Activated CD4-positive, alpha-beta T cell treated with anti-CD3 and anti-CD28 coated beads, Interleukin-2, amount 10 ng/mL, durations not matched to agents 7 days and 5 days (primary cell): ENCODE results near the gene MRPL38. TPM values are rescaled to one million over a fixed set of nuclear protein-coding genes. Genes with fewer than 3 reads are reported as not detected.

Source experiments
- CTCF ChIA-PET: fragments of 350-600 bp; sonication (Branson Sonifier 250); formaldehyde crosslinking; loops from one replicate; lab custom pipeline; 2021; ENCODE audit warnings: antibody characterized with exemption; lab: Charles Lee
- POLR2A ChIA-PET: fragments of 350-600 bp; sonication (Branson Sonifier 250); formaldehyde crosslinking; loops from one replicate; lab custom pipeline; 2021; ENCODE audit warnings: antibody characterized with exemption; lab: Charles Lee
- DNase-seq: peaks from one replicate; pipeline ENCODE4 v3.0.0-alpha.2; 2020
- H3K27ac Mint-ChIP-seq: one replicate; pipeline ENCODE4 v1.8.0; 2021; ENCODE audit warnings: mild to moderate bottlenecking, moderate library complexity, mixed read lengths
- H3K27me3 Mint-ChIP-seq: one replicate; pipeline ENCODE4 v1.8.0; 2021; ENCODE audit warnings: mixed read lengths
- H3K36me3 Mint-ChIP-seq: one replicate; pipeline ENCODE4 v1.8.0; 2021; ENCODE audit warnings: low read depth, mixed read lengths
- H3K4me1 Mint-ChIP-seq: one replicate; pipeline ENCODE4 v1.8.0; 2021; ENCODE audit warnings: mixed read lengths
- H3K4me3 Mint-ChIP-seq: one replicate; pipeline ENCODE4 v1.8.0; 2021; ENCODE audit warnings: mild to moderate bottlenecking, moderate library complexity, mixed read lengths
- H3K9me3 Mint-ChIP-seq: one replicate; pipeline ENCODE4 v1.8.0; 2021; ENCODE audit warnings: mixed read lengths
- total RNA-seq, 2 experiments: library from RNA; stranded (reverse); gene quantifications; one replicate each; pipeline ENCODE4 v1.2.3, GENCODE V29; 2021

The MRPL38 gene
- total RNA-seq, 2 experiments from 2014 or later: 95.9 to 97.5 TPM

GRCh38 chr17:75927286-75927922 lies 22.7 kb upstream of the MRPL38 start:
- ChIA-PET POLR2A (no interaction called here), CTCF (interaction anchor here (0.5 to 2.0 kb wide), 8 partner anchors 8 to 770 kb away, joined by 3 to 5 read pairs (median 4); partner anchors contain the start of genes FBF1 and TRIM47)
- H3K36me3 Mint-ChIP-seq: no peaks in the 10 kb centered on the region
- no peak overlapping the region for H3K27ac Mint-ChIP-seq
- H3K4me3 Mint-ChIP-seq: no peak overlapping the region
- no peaks in the 10 kb centered on the region for H3K9me3 Mint-ChIP-seq
- DNase-seq: no peak
- no peaks in the 10 kb centered on the region for H3K27me3 Mint-ChIP-seq
- H3K4me1 Mint-ChIP-seq: no peaks in the 10 kb centered on the region

GRCh38 chr17:75926456-75926855 lies 21.8 kb upstream of the MRPL38 start:
- H3K9me3 Mint-ChIP-seq: no peaks in the 10 kb centered on the region
- H3K27me3 Mint-ChIP-seq: no peaks in the 10 kb centered on the region
- POLR2A ChIA-PET: no interaction called here
- CTCF ChIA-PET: interaction anchor here (0.9 to 1.2 kb wide), 2 partner anchors 42 to 48 kb away, joined by 3 read pairs; partner anchors contain the start of gene TRIM47
- no peak overlapping the region for H3K27ac Mint-ChIP-seq
- H3K4me1 Mint-ChIP-seq: no peaks in the 10 kb centered on the region
- H3K36me3 Mint-ChIP-seq: no peaks in the 10 kb centered on the region
- H3K4me3 Mint-ChIP-seq: no peak overlapping the region
- DNase-seq: no peak

- Mint-ChIP-seq H3K9me3 (no peaks in the 10 kb centered on the region), H3K4me3 (no peak overlapping the region), H3K27ac (no peak overlapping the region), H3K36me3 (no peaks in the 10 kb centered on the region), H3K27me3 (no peaks in the 10 kb centered on the region), H3K4me1 (no peaks in the 10 kb centered on the region)
- POLR2A ChIA-PET: no interaction called here
- CTCF ChIA-PET: interaction anchor here (1.0 to 1.2 kb wide), 2 partner anchors 34 to 43 kb away, joined by 3 to 4 read pairs; no protein-coding TSS in a partner anchor
- DNase-seq: no peak
These were observed 21.2 kb upstream of the MRPL38 start for GRCh38 chr17:75925912-75926311.

GRCh38 chr17:75925103-75925502 lies 20.4 kb upstream of the MRPL38 start:
- Mint-ChIP-seq H3K9me3 (no peaks in the 10 kb centered on the region), H3K36me3 (no peaks in the 10 kb centered on the region), H3K4me3 (no peak overlapping the region), H3K27ac (no peak overlapping the region), H3K27me3 (no peaks in the 10 kb centered on the region), H3K4me1 (no peaks in the 10 kb centered on the region)
- DNase-seq: no peak
- CTCF ChIA-PET: interaction anchor here (1.0 kb wide), 1 partner anchor 35 kb away, joined by 4 read pairs; no protein-coding TSS in a partner anchor
- POLR2A ChIA-PET: no interaction called here

DNA sequence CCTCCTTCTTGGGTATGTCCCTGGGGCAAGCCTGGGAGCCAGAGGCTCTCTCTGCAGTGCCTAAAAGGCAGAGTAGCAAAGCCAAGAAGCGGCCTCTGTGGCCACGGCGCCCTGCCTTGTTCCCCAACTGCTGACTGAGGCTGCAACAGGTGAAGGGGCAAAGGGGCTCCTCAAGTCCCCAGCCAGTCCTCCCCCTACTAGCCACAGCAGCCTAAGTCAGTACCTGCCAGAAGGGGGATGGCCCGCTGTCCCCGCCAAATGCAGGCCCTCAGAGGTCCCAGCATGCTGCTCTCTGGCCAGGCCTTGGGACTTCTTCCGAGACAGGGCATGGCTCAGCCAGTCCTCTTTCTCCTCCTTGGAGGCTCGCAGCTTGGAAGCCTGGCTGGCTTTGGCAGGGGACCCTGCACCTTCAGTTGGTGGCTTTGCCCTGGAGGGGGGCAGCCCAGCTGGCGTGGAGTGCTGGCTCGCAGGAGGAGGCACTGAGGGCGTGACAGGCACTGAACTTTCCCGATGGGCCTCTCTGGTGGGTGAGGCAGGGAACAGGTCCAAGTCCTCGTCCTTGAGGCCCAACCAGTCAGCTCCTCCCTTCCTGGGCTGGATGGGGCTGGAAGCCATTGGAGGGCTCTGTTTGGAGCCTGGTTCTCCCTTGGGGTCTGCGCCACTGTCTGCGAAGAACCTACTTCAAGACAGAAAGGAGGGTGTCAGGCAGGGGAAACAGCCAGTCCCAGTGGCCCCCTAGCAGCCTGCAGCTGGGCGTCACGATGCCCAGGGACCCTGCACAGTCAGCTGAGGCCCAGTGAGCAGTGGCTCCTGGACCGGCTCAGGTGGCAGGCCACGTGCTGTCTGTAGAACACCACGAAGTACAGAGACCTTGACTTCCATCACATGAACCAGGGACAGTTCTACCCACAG lies 18.5 kb upstream of the MRPL38 start:
- no peaks in the 10 kb centered on the region for H3K27me3 Mint-ChIP-seq
- DNase-seq: no peak
- POLR2A ChIA-PET: no interaction called here
- no peaks in the 10 kb centered on the region for H3K9me3 Mint-ChIP-seq
- no peak overlapping the region for H3K4me3 Mint-ChIP-seq
- no peaks in the 10 kb centered on the region for H3K36me3 Mint-ChIP-seq
- H3K27ac Mint-ChIP-seq: no peak overlapping the region
- no peaks in the 10 kb centered on the region for H3K4me1 Mint-ChIP-seq
- CTCF ChIA-PET: interaction anchor here (1.6 kb wide), 1 partner anchor 12 kb away, joined by 4 read pairs; no protein-coding TSS in a partner anchor

DNA sequence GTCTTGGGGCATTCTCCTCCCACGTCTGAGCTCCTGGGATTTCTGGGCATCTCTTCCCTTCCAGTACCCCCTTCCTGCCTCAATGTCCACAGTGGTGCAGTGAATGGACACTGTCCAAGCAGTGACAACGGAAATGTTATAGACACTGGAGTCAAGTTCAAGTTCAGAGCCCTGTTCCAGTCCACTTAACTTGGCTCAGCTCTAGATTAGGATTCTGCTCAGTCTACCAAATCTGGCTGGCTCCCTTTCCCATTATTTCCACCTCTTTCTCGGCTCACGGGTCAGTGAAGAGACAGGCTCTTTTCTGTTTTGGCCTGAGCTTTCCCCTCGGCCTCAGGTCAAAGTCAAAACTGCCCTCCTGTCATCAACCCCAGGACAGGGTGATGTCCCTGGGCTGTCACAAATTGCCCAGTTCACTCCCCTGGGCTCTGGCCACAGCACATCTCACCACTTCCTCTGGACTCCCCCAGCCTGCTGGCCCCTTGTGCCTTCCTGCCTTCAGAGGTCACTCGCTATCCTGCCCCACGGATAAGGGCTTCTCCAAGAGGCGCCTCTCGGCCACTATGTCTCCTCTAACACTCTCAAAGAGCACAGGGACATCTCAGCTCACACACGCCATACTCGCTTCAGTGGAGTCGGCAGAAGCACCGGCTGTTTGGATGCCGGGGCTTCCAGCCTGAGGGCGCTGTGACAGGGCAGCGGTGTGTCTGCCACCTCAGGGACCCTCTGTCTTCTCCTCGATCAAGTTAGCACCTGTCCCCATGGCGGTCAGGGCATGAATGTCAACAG lies 17.7 kb upstream of the MRPL38 start:
- Mint-ChIP-seq H3K9me3 (no peaks in the 10 kb centered on the region), H3K36me3 (no peaks in the 10 kb centered on the region), H3K27me3 (no peaks in the 10 kb centered on the region), H3K4me3 (no peak overlapping the region), H3K27ac (no peak overlapping the region), H3K4me1 (no peaks in the 10 kb centered on the region)
- DNase-seq: no peak
- POLR2A ChIA-PET: no interaction called here
- CTCF ChIA-PET: interaction anchor here (1.4 kb wide), 2 partner anchors 26 to 74 kb away, joined by 3 to 5 read pairs; no protein-coding TSS in a partner anchor

DNA sequence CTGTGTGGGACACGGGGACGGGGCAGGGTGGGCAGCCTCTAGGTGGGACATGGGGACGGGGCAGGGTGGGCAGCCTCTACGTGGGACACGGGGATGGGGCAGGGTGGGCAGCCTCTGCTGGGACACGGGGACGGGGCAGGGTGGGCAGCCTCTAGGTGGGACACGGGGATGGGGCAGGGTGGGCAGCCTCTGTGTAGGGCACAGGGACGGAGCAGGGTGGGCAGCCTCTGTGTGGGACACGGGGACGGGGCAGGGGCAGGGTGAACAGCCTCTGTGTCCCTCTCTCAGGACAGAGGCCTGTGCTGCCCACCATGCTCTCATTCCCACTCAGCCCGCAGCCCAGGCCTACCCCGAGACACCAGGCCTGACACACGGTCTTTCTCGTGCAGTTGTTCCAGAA lies 16.9 kb upstream of the MRPL38 start:
- no peak overlapping the region for H3K27ac Mint-ChIP-seq
- DNase-seq: no peak
- ChIA-PET POLR2A (no interaction called here), CTCF (interaction anchor here (1.4 kb wide), 2 partner anchors 26 to 75 kb away, joined by 3 to 5 read pairs; no protein-coding TSS in a partner anchor)
- no peaks in the 10 kb centered on the region for H3K27me3 Mint-ChIP-seq
- H3K4me3 Mint-ChIP-seq: no peak overlapping the region
- H3K36me3 Mint-ChIP-seq: peaks cover 2% of the 10 kb centered on the region
- peaks cover 3% of the 10 kb centered on the region for H3K4me1 Mint-ChIP-seq
- no peaks in the 10 kb centered on the region for H3K9me3 Mint-ChIP-seq

GRCh38 chr17:75920045-75920560 lies 15.4 kb upstream of the MRPL38 start:
- Mint-ChIP-seq H3K36me3 (peaks cover 2% of the 10 kb centered on the region), H3K4me1 (peaks cover 3% of the 10 kb centered on the region), H3K9me3 (no peaks in the 10 kb centered on the region), H3K27ac (no peak overlapping the region), H3K4me3 (no peak overlapping the region), H3K27me3 (no peaks in the 10 kb centered on the region)
- no peak for DNase-seq
- ChIA-PET POLR2A (no interaction called here), CTCF (interaction anchor here (0.6 to 3.3 kb wide), 4 partner anchors 9 to 77 kb away, joined by 3 to 28 read pairs (median 4); partner anchors contain the start of gene MRPL38)

DNA sequence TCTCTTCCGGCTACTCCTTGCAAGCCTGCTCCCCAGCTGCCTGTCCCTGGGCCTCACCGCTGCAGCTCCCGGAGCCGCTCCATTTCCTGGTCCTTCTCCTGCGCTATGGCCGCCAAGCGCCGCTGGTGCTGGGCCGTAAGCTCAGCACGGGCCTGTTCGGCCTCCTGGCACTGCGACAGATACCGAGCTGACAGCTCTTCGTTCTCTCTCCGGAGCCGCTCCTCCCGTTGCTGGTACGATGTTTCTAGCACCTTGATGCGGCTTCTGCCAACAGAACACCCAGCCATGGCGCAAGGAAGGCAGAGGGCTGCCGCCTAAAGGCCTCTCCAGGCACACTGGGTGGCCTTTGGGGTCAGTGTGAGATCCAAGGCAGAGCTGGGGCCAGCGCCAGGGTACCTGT lies 14.9 kb upstream of the MRPL38 start:
- DNase-seq: no peak
- Mint-ChIP-seq H3K27me3 (no peaks in the 10 kb centered on the region), H3K4me1 (peaks cover 3% of the 10 kb centered on the region), H3K9me3 (no peaks in the 10 kb centered on the region), H3K27ac (no peak overlapping the region), H3K36me3 (peaks cover 2% of the 10 kb centered on the region), H3K4me3 (no peak overlapping the region)
- ChIA-PET POLR2A (no interaction called here), CTCF (interaction anchor here (0.6 to 3.3 kb wide), 3 partner anchors 8 to 77 kb away, joined by 3 to 28 read pairs (median 4); partner anchors contain the start of gene MRPL38)

DNA sequence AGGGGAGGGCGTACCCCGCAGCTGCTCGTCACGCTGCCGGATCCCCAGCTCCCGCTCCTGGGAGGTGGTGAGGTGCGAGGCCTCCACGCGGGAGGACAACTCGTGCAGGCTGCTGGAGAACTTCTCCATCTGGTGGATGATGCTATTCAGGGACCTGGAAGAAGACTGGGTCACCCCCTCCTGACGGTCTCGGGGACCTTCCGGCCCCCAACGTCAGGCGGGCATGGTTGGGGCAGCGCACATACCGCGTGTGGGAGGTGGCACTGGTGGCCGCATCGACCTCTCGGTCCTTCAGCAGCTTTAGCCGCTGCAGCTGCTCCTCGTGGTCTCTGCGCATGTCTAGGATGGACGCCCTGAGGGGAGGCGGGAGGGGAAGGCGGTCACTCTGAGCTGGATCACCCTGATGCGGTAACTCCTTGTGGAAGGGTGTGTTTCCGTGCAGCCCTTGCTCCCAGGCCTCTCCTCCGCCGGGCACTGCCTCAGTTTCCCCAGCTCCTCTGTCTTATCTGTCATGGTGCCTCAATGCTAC lies 13.3 kb upstream of the MRPL38 start:
- Mint-ChIP-seq H3K4me1 (peaks cover 3% of the 10 kb centered on the region), H3K4me3 (no peak overlapping the region), H3K9me3 (no peaks in the 10 kb centered on the region), H3K27ac (no peak overlapping the region), H3K27me3 (no peaks in the 10 kb centered on the region), H3K36me3 (peaks cover 2% of the 10 kb centered on the region)
- no peak for DNase-seq
- CTCF ChIA-PET: interaction anchor here (3.3 kb wide), 1 partner anchor 13 kb away, joined by 28 read pairs; the partner anchor contains the start of gene MRPL38
- POLR2A ChIA-PET: no interaction called here

- no peak overlapping the region for H3K4me3 Mint-ChIP-seq
- no peaks in the 10 kb centered on the region for H3K9me3 Mint-ChIP-seq
- no peak for DNase-seq
- ChIA-PET CTCF (interaction anchor here (3.3 kb wide), 1 partner anchor 12 kb away, joined by 28 read pairs; the partner anchor contains the start of gene MRPL38), POLR2A (no interaction called here)
- H3K27ac Mint-ChIP-seq: no peak overlapping the region
- H3K27me3 Mint-ChIP-seq: no peaks in the 10 kb centered on the region
- H3K4me1 Mint-ChIP-seq: peaks cover 3% of the 10 kb centered on the region
- peaks cover 2% of the 10 kb centered on the region for H3K36me3 Mint-ChIP-seq
These were observed 12.6 kb upstream of the MRPL38 start for GRCh38 chr17:75917141-75917916.
